ENCODE data around the gene LRFN2.

The LRFN2 gene

GRCh38 chr6:40426346-40427066, 160.7 kb downstream of the LRFN2 start:
- DNase-seq = no peak

DNA sequence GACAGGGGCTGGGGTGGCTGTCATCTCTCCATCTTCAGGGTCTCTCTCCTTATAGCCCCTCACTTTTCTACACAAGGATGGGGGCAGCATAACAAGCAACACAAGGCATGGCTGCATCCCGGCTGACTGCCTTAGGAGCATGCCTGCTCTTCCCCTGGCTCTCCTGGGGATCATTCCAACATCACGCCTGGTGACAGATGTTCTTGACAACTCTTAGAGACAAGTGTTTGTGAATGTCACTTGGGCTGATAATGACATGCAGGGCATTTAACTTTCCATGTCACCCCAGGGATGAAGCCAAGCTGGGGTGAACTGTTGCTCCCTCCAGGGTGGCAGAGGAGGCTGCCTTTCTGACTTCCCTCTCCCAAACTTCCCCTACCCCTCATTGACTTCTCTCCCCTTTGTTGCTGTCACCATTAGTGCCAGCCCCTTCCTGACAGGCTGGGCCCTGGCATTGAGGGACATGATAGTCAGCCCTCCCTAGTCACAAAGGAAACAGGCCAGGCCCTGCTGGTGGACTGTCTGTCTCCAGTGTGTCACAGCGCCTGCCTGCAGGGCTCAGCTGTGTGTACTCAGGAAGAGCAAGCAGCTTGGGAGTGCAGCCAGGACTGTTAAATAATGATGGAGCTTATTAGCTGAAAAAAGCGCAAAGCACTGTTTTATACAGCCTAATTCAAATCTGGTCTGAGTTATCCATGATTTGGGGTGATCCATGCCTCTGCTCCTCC, 161.8 kb downstream of the LRFN2 start:
- no peak for DNase-seq

GRCh38 chr6:40422046-40422445, 165.1 kb downstream of the LRFN2 start:
- no peak for DNase-seq

DNA sequence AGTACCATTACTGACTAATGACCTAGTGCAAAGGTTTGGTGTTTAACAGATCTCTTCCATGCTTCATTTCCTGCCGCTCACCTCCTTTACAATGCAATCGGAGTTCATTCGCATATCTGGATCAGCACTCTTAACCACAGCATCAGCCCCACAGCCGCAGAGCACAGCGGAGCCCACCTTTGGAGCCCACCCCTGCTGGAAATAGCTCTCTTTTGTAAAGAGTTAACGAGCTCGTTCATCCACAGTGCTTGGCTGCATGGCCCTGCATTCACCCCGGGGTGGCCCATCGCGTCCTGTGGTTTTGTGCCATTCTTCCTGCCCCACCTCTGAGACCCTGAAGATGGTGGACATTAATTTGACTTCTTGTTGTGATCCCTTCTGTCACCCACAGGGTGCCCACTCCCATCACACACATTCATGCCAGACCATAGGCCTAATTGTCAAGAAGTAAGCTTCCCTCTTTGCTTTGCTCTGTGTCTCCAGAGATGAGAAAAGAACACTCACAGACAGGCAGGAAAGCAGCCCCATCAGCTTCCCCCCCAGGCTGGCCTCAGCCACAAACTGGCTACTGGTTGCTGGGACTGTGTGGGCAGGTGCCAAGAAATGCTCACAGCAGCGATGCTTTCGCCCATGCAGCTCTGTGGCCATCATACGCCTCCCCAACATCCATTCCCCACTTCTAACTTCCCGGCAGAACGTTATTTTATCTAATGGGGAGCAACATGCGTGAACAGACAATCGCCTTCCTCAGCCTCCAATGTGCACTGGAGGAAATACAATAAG, 167.0 kb downstream of the LRFN2 start:
- no peak for DNase-seq

DNA sequence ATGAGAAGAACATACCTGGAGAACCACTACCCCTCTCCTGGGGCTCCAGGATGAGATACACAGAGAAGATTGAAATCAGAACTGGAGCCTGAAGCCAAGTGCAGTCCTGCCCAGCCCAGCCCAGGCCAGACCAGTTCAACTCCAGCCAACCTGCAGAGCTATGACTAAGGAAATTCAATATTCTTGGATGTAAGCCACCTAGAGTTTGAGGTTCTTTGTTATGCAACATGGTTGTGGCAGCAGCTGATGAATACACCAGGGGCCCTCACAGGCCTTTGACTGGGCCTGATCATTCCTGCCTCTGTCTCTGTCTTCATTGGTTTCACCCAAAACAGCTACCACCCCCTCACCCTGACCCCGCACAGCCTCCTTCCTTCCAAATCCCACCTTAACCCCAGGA, 167.8 kb downstream of the LRFN2 start:
- no peak for DNase-seq

- DNase-seq = no peak
Measured at GRCh38 chr6:40417031-40417430, 170.1 kb downstream of the LRFN2 start.

DNA sequence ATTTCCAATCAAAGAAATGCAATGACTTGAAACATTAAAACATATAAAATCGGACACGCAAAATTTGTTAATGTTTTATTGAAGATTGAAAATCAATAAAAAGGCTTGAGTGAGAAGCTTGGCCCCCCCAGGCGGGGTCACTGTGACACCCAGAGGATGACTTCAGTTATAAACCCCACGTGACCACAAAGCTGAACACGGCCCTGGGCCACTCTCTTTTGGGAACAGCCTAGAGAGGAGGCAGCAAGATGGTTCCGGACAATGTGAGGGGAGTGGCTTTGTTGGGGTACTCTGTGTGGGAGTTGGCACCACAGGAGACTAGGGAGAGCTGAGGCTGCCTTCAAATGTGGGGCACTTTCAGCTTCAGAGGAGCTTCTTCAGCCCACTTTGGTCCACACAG, 172.5 kb downstream of the LRFN2 start:
- DNase-seq = no peak

DNA sequence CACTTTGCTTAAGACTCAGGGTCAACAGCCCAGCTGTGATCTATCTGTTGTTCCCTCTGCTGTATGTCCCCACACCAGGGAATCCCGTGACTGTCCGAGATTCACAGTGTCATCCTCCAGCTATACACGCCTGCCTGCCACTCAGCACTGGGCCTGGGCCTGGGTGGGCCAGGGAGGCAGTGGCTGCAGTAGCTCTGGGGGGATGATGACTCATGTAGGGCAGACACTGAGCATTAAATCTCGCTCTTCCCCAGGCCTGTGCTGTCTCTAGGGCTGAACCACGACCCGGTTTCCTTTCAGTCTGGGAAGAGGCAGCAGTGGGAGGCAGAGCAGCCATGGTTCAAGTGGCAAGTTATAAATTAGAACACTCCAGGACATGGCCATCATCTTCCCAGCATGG, 173.9 kb downstream of the LRFN2 start:
- no peak for DNase-seq

- no peak for DNase-seq
Measured at GRCh38 chr6:40411881-40412280, 175.3 kb downstream of the LRFN2 start.

GRCh38 chr6:40410821-40411220, 176.3 kb downstream of the LRFN2 start:
- DNase-seq = no peak

GRCh38 chr6:40409716-40410397, 177.3 kb downstream of the LRFN2 start:
- DNase-seq = no peak

GRCh38 chr6:40408786-40409542, 178.2 kb downstream of the LRFN2 start:
- DNase-seq = no peak

DNA sequence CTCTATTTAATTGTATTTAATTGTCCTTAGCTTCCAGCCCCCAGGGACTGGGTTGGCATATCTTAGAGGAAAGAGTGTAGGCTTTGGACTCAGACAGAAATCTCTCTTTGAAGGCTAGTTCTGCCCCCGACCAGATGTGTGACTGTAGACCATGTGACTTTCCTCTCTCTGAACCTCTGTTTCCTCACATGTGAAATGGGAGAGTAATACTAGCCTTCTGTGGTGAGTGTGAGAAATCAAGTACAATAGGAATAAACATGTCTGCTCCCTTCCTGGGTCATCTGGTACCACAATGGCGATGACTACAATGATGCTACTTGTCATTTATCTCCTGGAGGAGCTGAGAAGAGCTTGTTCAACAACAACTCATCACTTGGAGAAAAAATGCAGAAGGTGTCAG, 179.9 kb downstream of the LRFN2 start:
- DNase-seq = no peak

DNA sequence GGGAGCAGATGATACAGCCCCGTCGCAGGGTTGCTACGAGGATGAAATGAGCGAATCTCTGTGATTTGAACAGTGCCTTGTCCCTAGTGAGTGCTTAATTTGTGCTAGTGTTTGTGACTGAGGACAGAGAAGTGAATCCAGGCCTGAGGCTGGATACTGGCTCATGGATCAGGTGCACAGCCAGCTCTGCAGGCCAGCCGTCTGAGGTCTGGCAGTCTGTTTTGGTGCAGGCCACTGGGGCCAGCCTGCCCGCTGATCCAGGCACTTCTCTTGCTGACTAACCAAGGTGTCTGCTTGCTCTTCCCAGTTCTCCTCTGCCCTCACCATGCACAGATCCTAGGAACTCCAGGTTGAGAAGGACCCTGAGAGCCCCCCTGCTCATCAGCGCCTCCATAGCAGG, 181.0 kb downstream of the LRFN2 start:
- no peak for DNase-seq

- no peak for DNase-seq
Measured at GRCh38 chr6:40400738-40401137, 186.4 kb downstream of the LRFN2 start.

- DNase-seq = no peak
Measured at GRCh38 chr6:40399888-40400457, 187.2 kb downstream of the LRFN2 start.

DNA sequence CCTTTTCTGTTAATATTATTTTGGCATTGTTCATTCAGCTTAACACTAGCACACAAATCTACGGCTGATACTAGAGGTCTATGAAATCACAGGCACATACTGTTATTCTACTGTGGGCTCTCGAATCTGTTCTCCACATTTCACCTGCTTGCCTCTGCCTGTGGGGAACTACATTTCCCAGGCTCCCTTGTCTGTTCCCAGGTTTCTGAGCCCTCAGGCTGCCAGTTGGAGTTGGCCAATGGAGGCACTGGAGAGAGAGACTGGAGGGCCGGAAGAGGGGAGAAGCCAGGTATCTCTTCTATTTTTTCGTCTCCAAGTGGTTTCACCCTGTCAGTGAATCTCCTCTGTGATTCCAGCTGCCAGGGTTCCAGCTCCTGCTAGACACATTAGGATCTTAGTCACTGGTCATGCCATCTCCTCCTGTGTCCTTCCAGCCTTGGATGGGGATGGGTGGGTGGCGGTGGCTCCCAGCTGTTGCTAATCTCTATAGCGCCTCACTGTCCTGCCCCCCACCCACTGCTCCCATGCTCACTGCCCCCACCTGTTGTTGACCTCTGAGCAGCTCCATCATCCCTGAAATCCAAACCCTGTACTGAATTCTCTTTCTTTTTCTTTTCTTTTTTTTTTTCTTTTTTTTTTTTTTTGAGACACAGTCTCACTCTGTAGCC, 188.2 kb downstream of the LRFN2 start:
- DNase-seq = no peak

DNA sequence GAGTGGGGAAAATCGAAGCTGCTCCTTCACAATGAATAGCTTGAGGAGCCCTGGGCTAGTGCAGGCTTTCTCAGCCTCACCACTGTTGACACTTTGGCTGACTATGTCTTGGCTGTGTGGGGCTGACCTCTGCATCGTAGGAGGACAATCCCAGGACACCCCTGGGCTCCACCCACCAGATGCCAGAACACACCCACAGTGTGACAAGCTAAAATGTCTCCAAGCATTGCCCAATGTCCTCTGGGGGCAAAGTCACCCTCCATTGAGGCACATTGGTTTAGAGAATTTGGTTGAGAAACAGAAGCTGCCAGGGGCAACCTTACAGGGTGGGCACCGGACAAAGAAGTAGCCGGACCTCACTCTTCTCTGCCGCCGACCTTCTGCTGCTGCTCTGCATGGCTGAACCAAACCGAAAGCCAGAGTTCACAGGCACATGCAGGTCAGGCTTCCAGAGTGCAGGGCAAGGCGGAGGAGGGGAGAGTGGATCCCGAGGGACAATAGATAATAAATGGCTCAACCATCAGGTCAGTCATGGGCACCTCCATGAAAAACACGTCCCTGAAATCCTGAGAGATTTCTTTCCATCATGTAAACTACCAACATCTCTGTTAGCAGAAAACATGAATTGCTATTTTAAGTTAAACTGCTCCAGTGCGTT, 189.0 kb downstream of the LRFN2 start:
- DNase-seq = no peak

GRCh38 chr6:40397287-40398033, 189.7 kb downstream of the LRFN2 start:
- no peak for DNase-seq

- DNase-seq = no peak
Measured at GRCh38 chr6:40395698-40396076, 191.5 kb downstream of the LRFN2 start.
